Motor neuron (in vitro differentiated cells): ENCODE results near the gene TNFRSF18. TPM values are rescaled to one million over a fixed set of nuclear protein-coding genes. Genes with fewer than 3 reads are reported as not detected.
"Not testable (repeated sequence)": the region's sequence is repeated elsewhere in the genome, so short reads cannot be mapped to it uniquely, and the experiment has no call there.

Experiments used
- ATAC-seq, 8 experiments: fragments of 200-7000 bp; cut with Tn5 transposase; replicated peaks in 6 of 8; 2 replicates each; pipeline ENCODE4 v1.8.0; 2021; ENCODE audit warnings: mild to moderate bottlenecking in 8 of 8, moderate library complexity in 8 of 8
- H3K27ac ChIP-seq, 2 donors: fragments of 250-450 bp; sonication (Bioruptor Pico); 2 replicates each; pipeline ENCODE4 v1.9.0; 2021; ENCODE audit warnings: antibody characterized with exemption in 2 of 2, mild to moderate bottlenecking in 2 of 2, moderate library complexity in 1 of 2
- H3K4me1 ChIP-seq, 2 donors: fragments of 250-450 bp; sonication (Bioruptor Pico); replicated peaks in 1 of 2; 2 replicates each; pipeline ENCODE4 v1.6.1; 2021; ENCODE audit warnings: antibody characterized with exemption in 2 of 2, mild to moderate bottlenecking in 2 of 2, moderate library complexity in 1 of 2
- H3K4me3 ChIP-seq, 5 donors: fragments of 250-450 bp; sonication (Bioruptor Pico); 2 replicates each; pipeline ENCODE4 v1.9.0; 2021; ENCODE audit warnings: antibody characterized with exemption in 5 of 5, mild to moderate bottlenecking in 5 of 5, moderate library complexity in 4 of 5
- WGBS, 10 experiments: fragments of 450-650 bp; shearing (Covaris generic); methylation state at CpG; one replicate each; pipeline ENCODE4 v1.0.0; 2022; 5-methylcytosine and 5-hydroxymethylcytosine counted together
- in situ Hi-C, 9 experiments: fragments of 400-800 bp; cut with MboI; loops; one replicate each; pipeline ENCODE4 v1.15.0; 2021; ENCODE audit warnings: low sequenced_read_pairs in 9 of 9, low pct_unique_long_range_greater_than_20kb in 2 of 9; ENCODE audit not compliant: unreplicated experiment in 9 of 9
- total RNA-seq, 8 experiments: library from RNA; unstranded; fragments of 300-600 nt; gene quantifications; 2 replicates each; pipeline versions ENCODE4 v1.2.3 to v1.2.4, GENCODE V29; 2022

Gene TNFRSF18
- total RNA-seq, 8 experiments from 2014 or later = 0.24 to 0.49 TPM; not detected in 6

- Histone ChIP-seq H3K4me1 (peaks cover 6 to 26% of the 10 kb centered on the region in 2 donors), H3K27ac (no peak overlapping the region), H3K4me3 (no peak overlapping the region)
- no peak for ATAC-seq
- in situ Hi-C loops = no loop called here
- WGBS, 10 experiments = 86 to 90% (median 88%) methylated on average over 2 to 12 of the region's 32 CpGs; no CpG with 5 or more reads in 6 of the 10 experiments
Observed at GRCh38 chr1:1178794-1179331, 27.5 kb downstream of the TNFRSF18 start.

GRCh38 chr1:1177452-1178206 is 28.8 kb downstream of the TNFRSF18 start:
- H3K4me3 ChIP-seq = no peak overlapping the region
- no peak overlapping the region for H3K27ac ChIP-seq
- no peak for ATAC-seq
- in situ Hi-C loops = no loop called here
- peaks cover 11 to 33% of the 10 kb centered on the region in 2 donors for H3K4me1 ChIP-seq
- 13 to 90% (median 70%) methylated on average over 2 to 13 of the region's 21 CpGs; no CpG with 5 or more reads in 4 of the 10 experiments for WGBS, 10 experiments

DNA sequence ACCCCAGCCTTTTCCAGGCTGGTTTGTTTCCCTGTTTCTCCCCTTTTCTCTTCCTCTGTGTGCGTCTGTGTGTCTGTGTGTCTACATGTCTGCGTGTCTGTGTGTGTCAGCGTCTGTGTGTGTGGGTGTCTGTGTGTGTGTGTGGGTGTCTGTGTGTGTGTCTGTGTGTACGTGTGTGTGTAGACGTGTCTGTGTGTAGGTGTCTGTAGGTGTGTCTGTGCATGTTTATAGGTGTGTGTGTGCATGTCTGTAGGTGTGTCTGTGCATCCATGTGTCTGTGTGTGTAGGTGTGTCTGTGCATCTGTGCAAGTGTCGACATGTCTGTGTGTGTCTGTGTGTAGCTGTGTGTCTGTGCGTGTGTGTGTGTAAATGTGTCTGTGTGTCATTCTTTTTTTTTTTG is 29.5 kb downstream of the TNFRSF18 start:
- peaks cover 11 to 26% of the 10 kb centered on the region in 2 donors for H3K4me1 ChIP-seq
- in situ Hi-C loops = no loop called here
- ATAC-seq = no peak
- WGBS, 10 experiments = 0 to 80% (median 60%) methylated on average over 1 to 3 of the region's 7 CpGs; no CpG with 5 or more reads in 5 of the 10 experiments
- no peak overlapping the region for H3K4me3 ChIP-seq
- no peak overlapping the region for H3K27ac ChIP-seq

GRCh38 chr1:1176063-1176761 is 30.2 kb downstream of the TNFRSF18 start:
- 0 to 80% (median 35%) methylated on average over 1 to 15 of the region's 22 CpGs; no CpG with 5 or more reads in 3 of the 10 experiments for WGBS, 10 experiments
- in situ Hi-C loops, ATAC-seq, H3K27ac ChIP-seq, H3K4me3 ChIP-seq: not testable (repeated sequence)
- peaks cover 11 to 22% of the 10 kb centered on the region in 2 donors for H3K4me1 ChIP-seq

- Histone ChIP-seq H3K4me1 (peaks cover 11 to 20% of the 10 kb centered on the region in 2 donors), H3K27ac (no peak overlapping the region), H3K4me3 (no peak overlapping the region)
- 0 to 100% (median 82%) methylated on average over 1 to 17 of the region's 29 CpGs; no CpG with 5 or more reads in 2 of the 10 experiments for WGBS, 10 experiments
- ATAC-seq = no peak
- in situ Hi-C loops = no loop called here
Observed at GRCh38 chr1:1175221-1176062, 30.9 kb downstream of the TNFRSF18 start.

DNA sequence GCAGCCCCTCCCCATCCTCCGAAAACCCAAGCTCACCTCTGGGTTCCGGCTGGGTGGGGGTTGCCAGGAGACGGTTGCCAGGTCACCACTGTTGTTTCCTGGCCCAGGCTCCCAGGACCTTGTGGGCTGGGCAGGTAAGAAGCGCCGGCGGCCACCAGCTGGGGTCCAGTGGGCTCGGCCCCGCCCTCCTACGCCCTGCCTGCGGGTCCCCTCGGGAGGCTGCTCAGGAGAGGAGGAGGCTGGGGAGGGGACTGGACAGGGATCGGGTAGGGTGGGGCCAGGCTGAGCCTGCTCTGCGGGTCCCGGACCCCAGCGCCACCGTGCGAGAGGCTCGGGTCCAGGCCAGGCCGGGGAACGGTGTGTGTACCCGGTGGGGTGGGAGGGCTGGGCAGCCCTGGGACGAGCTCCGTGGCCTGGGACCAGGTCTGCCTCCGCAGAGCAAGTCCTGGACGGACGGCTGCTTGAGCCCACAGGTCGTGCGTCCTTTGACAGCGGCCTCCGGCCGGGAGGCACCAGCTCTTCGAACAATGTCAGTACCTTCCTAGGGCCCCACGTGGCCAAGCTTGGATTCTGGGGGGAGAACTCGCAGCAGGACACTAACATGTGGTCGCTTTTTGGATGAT is 32.5 kb downstream of the TNFRSF18 start, which contains the start of gene TTLL10:
Gene TTLL10, plus strand, starts transcription at position 88 of the 623 bp plus-strand sequence. CDS start 5,336 bp downstream, outside the sequence.
- peak in 7 of 8 experiments; percentile 34 to 94 (median 82) for ATAC-seq
- in situ Hi-C loops = loop anchor here in 1 of 9 experiments (25.0 kb wide), 1 partner anchor 88 kb away; the partner anchor contains the start of gene UBE2J2
- 0 to 20% (median 3%) methylated on average over 1 to 4 of the region's 35 CpGs; no CpG with 5 or more reads in 4 of the 10 experiments for WGBS, 10 experiments
- Histone ChIP-seq H3K4me3 (no peak within 1 kb of the TSS), H3K4me1 (peaks cover 11 to 25% of the 10 kb centered on the region in 2 donors), H3K27ac (no peak within 1 kb of the TSS)

DNA sequence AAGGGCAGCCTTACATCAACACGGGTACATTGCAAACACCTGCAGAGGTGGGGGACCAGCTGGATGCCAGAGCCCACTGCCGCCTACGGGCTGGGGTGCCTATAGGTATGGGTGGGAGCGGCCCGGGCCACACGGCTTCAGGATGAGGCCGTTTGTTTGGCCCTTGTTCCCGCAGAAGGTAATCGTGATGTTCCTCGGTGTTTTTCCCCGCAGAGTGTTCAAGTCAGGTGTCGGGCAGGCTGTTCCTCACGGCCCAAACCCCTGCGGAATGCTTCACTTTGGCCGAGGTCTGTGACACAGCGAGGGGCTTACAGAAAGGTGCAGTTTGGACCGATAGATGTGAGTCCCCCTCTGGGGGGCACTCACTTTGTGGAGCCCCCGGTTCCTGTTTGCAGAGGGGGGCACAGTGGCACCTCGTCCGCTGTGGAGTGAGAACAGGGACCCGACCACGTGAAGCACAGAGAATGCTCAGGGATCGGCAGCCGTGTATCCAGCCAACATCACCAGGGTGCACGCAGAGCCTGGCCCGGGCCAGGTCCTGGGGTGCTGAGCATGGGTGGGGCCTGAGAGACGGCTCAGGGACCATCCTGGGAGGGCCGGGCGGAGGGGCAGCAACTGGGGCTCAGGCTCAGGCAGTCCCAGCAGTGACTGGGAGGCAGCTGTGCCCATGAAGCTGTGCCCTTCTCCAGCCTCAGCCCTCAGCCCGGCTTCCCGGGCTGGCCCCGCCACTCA is 33.2 kb downstream of the TNFRSF18 start:
- in situ Hi-C loops = loop anchor here in 1 of 9 experiments (25.0 kb wide), 1 partner anchor 89 kb away; the partner anchor contains the start of gene UBE2J2
- 0 to 76% (median 58%) methylated on average over 1 to 22 of the region's 32 CpGs; no CpG with 5 or more reads in 4 of the 10 experiments for WGBS, 10 experiments

GRCh38 chr1:1171546-1172340 is 34.6 kb downstream of the TNFRSF18 start:
- WGBS, 10 experiments = 0 to 80% (median 72%) methylated on average over 1 to 2 of the region's 33 CpGs; no CpG with 5 or more reads in 7 of the 10 experiments
- Histone ChIP-seq H3K4me3 (no peak overlapping the region), H3K4me1 (peaks cover 12 to 39% of the 10 kb centered on the region in 2 donors), H3K27ac (no peak overlapping the region)
- in situ Hi-C loops = loop anchor here in 1 of 9 experiments (25.0 kb wide), 1 partner anchor 91 kb away; the partner anchor contains the start of gene UBE2J2
- no peak for ATAC-seq

More for the DNA sequence above, 33.2 kb downstream of the TNFRSF18 start:
- no peak for ATAC-seq
- no peak overlapping the region for H3K4me3 ChIP-seq
- peaks cover 11 to 32% of the 10 kb centered on the region in 2 donors for H3K4me1 ChIP-seq
- no peak overlapping the region for H3K27ac ChIP-seq

- Histone ChIP-seq H3K4me1 (peaks cover 16 to 40% of the 10 kb centered on the region in 2 donors), H3K27ac (no peak overlapping the region), H3K4me3 (no peak overlapping the region)
- 40% methylated on average over 1 of the region's 12 CpGs; no CpG with 5 or more reads in 9 of the 10 experiments for WGBS, 10 experiments
- in situ Hi-C loops = loop anchor here in 1 of 9 experiments (25.0 kb wide), 1 partner anchor 91 kb away; the partner anchor contains the start of gene UBE2J2
- no peak for ATAC-seq
Observed at GRCh38 chr1:1171161-1171545, 35.2 kb downstream of the TNFRSF18 start.

GRCh38 chr1:1170215-1171091 is 35.9 kb downstream of the TNFRSF18 start:
- 54 to 100% (median 86%) methylated on average over 1 to 13 of the region's 26 CpGs; no CpG with 5 or more reads in 7 of the 10 experiments for WGBS, 10 experiments
- ATAC-seq = no peak
- Histone ChIP-seq H3K27ac (no peak overlapping the region), H3K4me1 (peaks cover 17 to 46% of the 10 kb centered on the region in 2 donors), H3K4me3 (no peak overlapping the region)
- in situ Hi-C loops = loop anchor here in 1 of 9 experiments (25.0 kb wide), 1 partner anchor 92 kb away; the partner anchor contains the start of gene UBE2J2
